SK-N-SH (cell line): ENCODE data around the gene SPOCK1. TPM values are rescaled to one million over a fixed set of nuclear protein-coding genes. Genes with fewer than 3 reads are reported as not detected.

Experiments
- CTCF ChIA-PET: fragments of 300-600, 350-600 bp; formaldehyde crosslinking; extraction: SDS; loops from one replicate; lab custom pipeline; 2021; lab: Yijun Ruan, JAX
- POLR2A ChIA-PET: fragments of 350-600 bp; sonication (Branson Sonifier 250); formaldehyde crosslinking; extraction: SDS; loops from one replicate; lab custom pipeline; 2020; ENCODE audit warnings: antibody characterized with exemption, inconsistent platforms; lab: Yijun Ruan, JAX
- DNase-seq: peaks from one replicate; pipeline ENCODE4 v3.0.0; 2012
- H2AFZ ChIP-seq: fragments of 200-600 bp; sonication (generic); 2 replicates; pipeline ENCODE4 v1.8.1; 2016; ENCODE audit warnings: antibody characterized with exemption, mild to moderate bottlenecking, low read depth
- H3F3A ChIP-seq: fragments of 200-600 bp; sonication (generic); replicated peaks from 2 replicates; pipeline ENCODE3; 2016; ENCODE audit warnings: antibody characterized with exemption, mild to moderate bottlenecking; ENCODE audit not compliant: insufficient read depth
- H3K27ac ChIP-seq, 2 experiments: fragments of 200-500 bp in 1 of 2; fragments of 200-600 bp in 1 of 2; sonication (Bioruptor generic) in 1 of 2; sonication (generic), shearing (Covaris generic) in 1 of 2; 2 replicates each; pipeline versions ENCODE4 v1.5.1 to v1.6.1; 2014 to 2016; ENCODE audit warnings: low read depth in 2 of 2, inconsistent platforms in 1 of 2, low read length in 1 of 2, mild to moderate bottlenecking in 1 of 2, mixed read lengths in 1 of 2
- H3K27me3 ChIP-seq: fragments of 200-600 bp; sonication (generic), shearing (Covaris generic); 2 replicates; pipeline ENCODE4 v1.6.1; 2016; ENCODE audit warnings: mixed run types; ENCODE audit not compliant: insufficient read depth
- H3K36me3 ChIP-seq, 2 experiments: fragments of 200-500 bp in 1 of 2; fragments of 200-600 bp in 1 of 2; sonication (Bioruptor generic) in 1 of 2; sonication (generic) in 1 of 2; replicated peaks in 1 of 2; 2 replicates each; pipeline versions ENCODE3 to v1.5.1; 2014 to 2016; ENCODE audit warnings: low read length in 1 of 2, mild to moderate bottlenecking in 1 of 2; ENCODE audit not compliant: insufficient read depth in 2 of 2, control insufficient read depth in 1 of 2
- H3K4me1 ChIP-seq, 2 experiments: fragments of 200-500 bp in 1 of 2; fragments of 200-600 bp in 1 of 2; sonication (Bioruptor generic) in 1 of 2; sonication (generic), shearing (Covaris generic) in 1 of 2; 2 replicates each; pipeline versions ENCODE4 v1.5.1 to v1.6.1; 2014 to 2016; ENCODE audit warnings: low read depth in 1 of 2, low read length in 1 of 2, mixed run types in 1 of 2; ENCODE audit not compliant: insufficient read depth in 2 of 2, control insufficient read depth in 1 of 2
- H3K4me2 ChIP-seq: fragments of 200-600 bp; sonication (generic), shearing (Covaris generic); 2 replicates; pipeline ENCODE4 v1.6.1; 2017; ENCODE audit warnings: mixed run types
- H3K4me3 ChIP-seq, 2 experiments: fragments of 200-500 bp in 1 of 2; fragments of 200-600 bp in 1 of 2; sonication (Bioruptor generic) in 1 of 2; sonication (generic), shearing (Covaris generic) in 1 of 2; 2 replicates each; pipeline versions ENCODE4 v1.5.1 to v1.8.1; 2014 to 2016; ENCODE audit warnings: low read depth in 2 of 2, inconsistent platforms in 1 of 2, low read length in 1 of 2, mild to moderate bottlenecking in 1 of 2, mixed read lengths in 1 of 2, moderate library complexity in 1 of 2
- H3K79me2 ChIP-seq: fragments of 200-600 bp; sonication (generic); 2 replicates; pipeline ENCODE4 v1.8.1; 2017; ENCODE audit warnings: mild to moderate bottlenecking; ENCODE audit not compliant: insufficient read depth
- H3K9ac ChIP-seq: fragments of 200-600 bp; sonication (generic); 2 replicates; pipeline ENCODE4 v1.6.1; 2017; ENCODE audit warnings: mixed run types
- H3K9me2 ChIP-seq: fragments of 200-600 bp; sonication (generic); 2 replicates; pipeline ENCODE4 v1.6.1; 2017; ENCODE audit warnings: mixed run types
- H3K9me3 ChIP-seq: fragments of 200-600 bp; sonication (generic); 2 replicates; pipeline ENCODE4 v1.6.1; 2017; ENCODE audit warnings: mixed run types, mild to moderate bottlenecking, moderate library complexity
- H4K20me1 ChIP-seq: fragments of 200-600 bp; sonication (generic); 2 replicates; pipeline ENCODE4 v1.6.1; 2017; ENCODE audit warnings: mild to moderate bottlenecking, mixed run types; ENCODE audit not compliant: insufficient read depth
- CHD2 ChIP-seq: fragments of 150-350 bp; IDR thresholded peaks from 2 replicates; pipeline ENCODE4 v1.6.1; 2018; ENCODE audit warnings: low read length; ENCODE audit not compliant: partially characterized antibody
- CTCF ChIP-seq: fragments of 200-600 bp; sonication (generic); IDR thresholded peaks from 2 replicates; pipeline ENCODE4 v1.6.1; 2017; ENCODE audit warnings: antibody characterized with exemption, mild to moderate bottlenecking, moderate library complexity
- GATA2 ChIP-seq: sonication (generic); formaldehyde crosslinking; IDR thresholded peaks from 2 replicates; pipeline ENCODE4 v1.5.0; 2020; ENCODE audit warnings: mild to moderate bottlenecking, missing genetic modification reagents
- IRF3 ChIP-seq: fragments of 150-350 bp; IDR thresholded peaks from 2 replicates; pipeline ENCODE4 v1.6.1; 2016; ENCODE audit warnings: mild to moderate bottlenecking, low read depth, low read length
- RAD21 ChIP-seq: IDR thresholded peaks from 2 replicates; pipeline ENCODE4 v1.6.1; 2012; ENCODE audit warnings: mild to moderate bottlenecking, low read length
- RCOR1 ChIP-seq: fragments of 150-350 bp; IDR thresholded peaks from 2 replicates; pipeline ENCODE4 v1.6.1; 2017; ENCODE audit warnings: antibody characterized with exemption, low read length
- RXRA ChIP-seq: IDR thresholded peaks from 2 replicates; pipeline ENCODE4 v1.4.0; 2012; ENCODE audit warnings: low read depth, mild to moderate bottlenecking, borderline replicate concordance
- SMC3 ChIP-seq: IDR thresholded peaks from 2 replicates; pipeline ENCODE4 v1.6.1; 2012; ENCODE audit warnings: low read depth, low read length, improper control_type of control experiment
- YY1 ChIP-seq: IDR thresholded peaks from 2 replicates; pipeline ENCODE4 v1.4.0; 2012; ENCODE audit warnings: low read depth, mild to moderate bottlenecking
- whole genome bisulfite sequencing: methylation state at CpG from one replicate; pipeline ENCODE4 v1.1.6; 2017; ENCODE audit warnings: low lambda C conversion rate; 5-methylcytosine and 5-hydroxymethylcytosine counted together
- polyA plus RNA-seq, 3 experiments: library from polyadenylated mRNA; depleted of rRNA; stranded (reverse); fragments of >200 nt; gene quantifications; 2 replicates each; pipeline ENCODE4 v1.2.3, GENCODE V29; 2012
- TF ChIP-seq, protein P1 (sequence below): IDR thresholded peaks from 2 replicates; pipeline ENCODE4; 2012
- TF ChIP-seq, protein P2 (sequence below): IDR thresholded peaks from 2 replicates; pipeline ENCODE4 v1.6.1; 2012; ENCODE audit warnings: mild to moderate bottlenecking, low read depth, low read length, moderate library complexity

The SPOCK1 gene
- polyA plus RNA-seq, 1 of the 3 experiments (the other 2 are of a cell fraction): 11.3 TPM

DNA sequence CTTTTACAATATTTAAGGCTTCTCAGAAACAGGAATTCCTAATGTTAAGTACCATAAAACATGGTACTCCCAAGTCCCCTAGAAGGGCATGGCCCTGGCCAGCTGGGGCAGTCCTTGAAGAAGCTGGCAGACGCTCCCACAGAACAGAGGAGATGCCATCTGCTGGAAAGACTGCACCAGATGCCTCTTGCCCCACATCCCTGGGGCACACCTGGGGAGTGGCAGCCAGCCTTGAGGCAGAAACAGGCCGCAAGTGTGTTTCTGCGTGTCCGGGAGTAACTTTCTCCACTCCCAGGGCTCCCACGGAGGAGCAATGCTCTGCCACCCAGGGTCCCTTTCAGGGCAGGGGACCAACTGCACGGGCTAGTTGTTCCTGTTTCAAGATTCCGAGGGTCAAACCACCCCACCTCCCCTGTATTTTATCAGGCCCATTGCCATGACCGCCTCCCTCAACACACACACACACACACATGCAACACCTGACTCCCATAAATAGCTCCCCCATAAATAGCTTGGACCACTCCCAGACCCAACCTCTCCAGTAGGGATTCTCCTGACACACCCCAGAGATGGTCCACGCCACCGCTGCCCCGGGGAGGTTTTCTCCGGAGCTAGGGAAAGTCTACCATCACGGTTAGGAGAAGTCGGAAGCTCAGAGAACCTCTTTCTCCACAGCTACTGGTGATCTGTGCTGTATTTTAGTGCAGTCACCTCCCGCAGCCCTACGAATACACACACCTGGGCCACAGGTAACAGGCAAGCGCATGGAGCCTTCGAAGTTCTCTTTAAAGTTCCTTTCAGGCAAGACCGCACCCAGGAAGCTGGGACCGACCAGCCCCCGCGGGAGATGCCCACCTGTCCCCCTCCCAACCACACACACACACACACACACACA lies 1.5 kb downstream of the SPOCK1 start:
- peak; percentile 21 for DNase-seq
- 84% methylated on average over 19 of the region's 22 CpGs for WGBS
- no peaks in the 10 kb centered on the region for H4K20me1 ChIP-seq
- H3K9ac ChIP-seq: peak overlapping the region; percentile 67
- TF ChIP-seq YY1 (no peak), RAD21 (no peak; the same call in 1 of the 2 replicates), CHD2 (no peak), CTCF (peak; percentile 43), RXRA (no peak), IRF3 (no peak), SMC3 (0 out of 2 replicates have a peak, but pooled peaks have one; percentile 24), GATA2 (CRISPR knock-in tag) (no peak), RCOR1 (no peak)
- TF ChIP-seq, protein P1, sequence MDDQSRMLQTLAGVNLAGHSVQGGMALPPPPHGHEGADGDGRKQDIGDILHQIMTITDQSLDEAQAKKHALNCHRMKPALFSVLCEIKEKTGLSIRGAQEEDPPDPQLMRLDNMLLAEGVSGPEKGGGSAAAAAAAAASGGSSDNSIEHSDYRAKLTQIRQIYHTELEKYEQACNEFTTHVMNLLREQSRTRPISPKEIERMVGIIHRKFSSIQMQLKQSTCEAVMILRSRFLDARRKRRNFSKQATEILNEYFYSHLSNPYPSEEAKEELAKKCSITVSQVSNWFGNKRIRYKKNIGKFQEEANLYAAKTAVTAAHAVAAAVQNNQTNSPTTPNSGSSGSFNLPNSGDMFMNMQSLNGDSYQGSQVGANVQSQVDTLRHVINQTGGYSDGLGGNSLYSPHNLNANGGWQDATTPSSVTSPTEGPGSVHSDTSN: no peak
- TF ChIP-seq, protein P2, sequence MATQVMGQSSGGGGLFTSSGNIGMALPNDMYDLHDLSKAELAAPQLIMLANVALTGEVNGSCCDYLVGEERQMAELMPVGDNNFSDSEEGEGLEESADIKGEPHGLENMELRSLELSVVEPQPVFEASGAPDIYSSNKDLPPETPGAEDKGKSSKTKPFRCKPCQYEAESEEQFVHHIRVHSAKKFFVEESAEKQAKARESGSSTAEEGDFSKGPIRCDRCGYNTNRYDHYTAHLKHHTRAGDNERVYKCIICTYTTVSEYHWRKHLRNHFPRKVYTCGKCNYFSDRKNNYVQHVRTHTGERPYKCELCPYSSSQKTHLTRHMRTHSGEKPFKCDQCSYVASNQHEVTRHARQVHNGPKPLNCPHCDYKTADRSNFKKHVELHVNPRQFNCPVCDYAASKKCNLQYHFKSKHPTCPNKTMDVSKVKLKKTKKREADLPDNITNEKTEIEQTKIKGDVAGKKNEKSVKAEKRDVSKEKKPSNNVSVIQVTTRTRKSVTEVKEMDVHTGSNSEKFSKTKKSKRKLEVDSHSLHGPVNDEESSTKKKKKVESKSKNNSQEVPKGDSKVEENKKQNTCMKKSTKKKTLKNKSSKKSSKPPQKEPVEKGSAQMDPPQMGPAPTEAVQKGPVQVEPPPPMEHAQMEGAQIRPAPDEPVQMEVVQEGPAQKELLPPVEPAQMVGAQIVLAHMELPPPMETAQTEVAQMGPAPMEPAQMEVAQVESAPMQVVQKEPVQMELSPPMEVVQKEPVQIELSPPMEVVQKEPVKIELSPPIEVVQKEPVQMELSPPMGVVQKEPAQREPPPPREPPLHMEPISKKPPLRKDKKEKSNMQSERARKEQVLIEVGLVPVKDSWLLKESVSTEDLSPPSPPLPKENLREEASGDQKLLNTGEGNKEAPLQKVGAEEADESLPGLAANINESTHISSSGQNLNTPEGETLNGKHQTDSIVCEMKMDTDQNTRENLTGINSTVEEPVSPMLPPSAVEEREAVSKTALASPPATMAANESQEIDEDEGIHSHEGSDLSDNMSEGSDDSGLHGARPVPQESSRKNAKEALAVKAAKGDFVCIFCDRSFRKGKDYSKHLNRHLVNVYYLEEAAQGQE: no peak
- TF ChIP-seq, all 33 proteins: peak for 2
- peaks cover 7% of the 10 kb centered on the region for H3F3A ChIP-seq
- H3K79me2 ChIP-seq: peaks cover 58% of the 10 kb centered on the region
- H3K36me3 ChIP-seq: no peaks in the 10 kb centered on the region
- no peak overlapping the region for H2AFZ ChIP-seq
- peaks cover 6% of the 10 kb centered on the region in 2 experiments; a peak in 2 of 4 replicates for H3K4me1 ChIP-seq
- H3K27me3 ChIP-seq: no peaks in the 10 kb centered on the region
- peak overlapping the region; percentile 54 to 77 for H3K4me3 ChIP-seq
- H3K4me2 ChIP-seq: peak overlapping the region; percentile 81
- H3K9me3 ChIP-seq: no peaks in the 10 kb centered on the region
- ChIA-PET CTCF (interaction anchor here (0.6 to 4.6 kb wide), 18 partner anchors 19 to 447 kb away, joined by 3 to 140 read pairs (median 4); no protein-coding TSS in a partner anchor), POLR2A (interaction anchor here (0.6 to 1.2 kb wide), 3 partner anchors 36 to 177 kb away, joined by 3 to 4 read pairs (median 3); no protein-coding TSS in a partner anchor)
- H3K27ac ChIP-seq: no peak overlapping the region; a peak in 1 of 4 replicates
- H3K9me2 ChIP-seq: no peaks in the 10 kb centered on the region
